Left kidney (tissue), 2 donors: ENCODE data around the gene DUSP10. TPM values are rescaled to one million over a fixed set of nuclear protein-coding genes. Genes with fewer than 3 reads are reported as not detected.
A peak's percentile ranks its signal among the peaks of the same experiment; 100 is the strongest.

ENCODE experiments used
- DNase-seq: peaks from one replicate; pipeline ENCODE4 v3.0.0-alpha.2; 2013
- polyA plus RNA-seq: library from polyadenylated mRNA; unstranded; fragments of 120-200 nt; gene quantifications from one replicate; pipeline ENCODE4 v1.2.1, GENCODE V29; 2013; ENCODE audit not compliant: insufficient read length

Gene DUSP10
- polyA plus RNA-seq, 1 donor, result 4.7 TPM

DNA sequence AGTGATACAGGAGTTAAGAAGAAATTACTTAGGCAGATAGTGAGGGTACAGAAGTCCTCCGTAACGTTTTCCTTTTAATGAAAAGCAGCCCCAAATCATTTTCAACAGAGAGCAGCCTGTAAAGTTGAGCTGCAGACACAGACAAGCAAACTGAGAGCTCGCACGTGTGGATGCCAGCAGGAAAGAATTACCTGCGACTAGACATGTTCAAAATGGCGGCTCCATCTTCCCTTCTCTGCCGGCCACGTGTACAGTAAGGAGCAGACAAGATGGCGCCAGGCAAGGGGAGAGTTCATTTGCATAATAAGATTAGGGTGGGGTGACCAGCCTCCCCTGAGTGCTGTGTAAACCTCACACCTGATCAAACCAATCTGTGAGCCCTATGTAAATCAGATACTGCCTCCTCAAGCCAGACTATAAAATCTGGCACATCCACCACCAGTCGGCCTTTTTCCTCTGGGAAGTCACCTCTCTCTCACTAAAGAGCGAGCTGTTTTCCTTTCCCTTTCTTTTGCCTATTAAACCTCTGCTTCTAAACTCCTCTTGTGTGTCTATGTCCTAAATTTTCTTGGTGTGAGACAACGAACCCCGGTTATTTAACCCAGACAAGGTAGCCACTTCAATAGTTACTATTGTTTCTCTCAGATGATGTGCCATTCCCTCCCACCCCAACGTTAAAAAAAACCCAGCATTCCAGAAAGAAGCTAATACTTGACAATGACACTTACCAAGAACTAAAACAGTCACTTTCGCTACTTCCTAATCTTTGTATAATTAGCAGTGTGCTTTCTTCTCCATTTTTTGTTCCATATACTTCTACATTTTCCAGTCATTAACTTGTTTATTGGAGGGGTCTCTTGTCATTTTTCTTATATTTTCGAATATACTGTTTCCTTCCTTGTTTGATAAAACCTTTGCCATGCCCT is 27.4 kb downstream of the DUSP10 start:
- no peak for DNase-seq

DNA sequence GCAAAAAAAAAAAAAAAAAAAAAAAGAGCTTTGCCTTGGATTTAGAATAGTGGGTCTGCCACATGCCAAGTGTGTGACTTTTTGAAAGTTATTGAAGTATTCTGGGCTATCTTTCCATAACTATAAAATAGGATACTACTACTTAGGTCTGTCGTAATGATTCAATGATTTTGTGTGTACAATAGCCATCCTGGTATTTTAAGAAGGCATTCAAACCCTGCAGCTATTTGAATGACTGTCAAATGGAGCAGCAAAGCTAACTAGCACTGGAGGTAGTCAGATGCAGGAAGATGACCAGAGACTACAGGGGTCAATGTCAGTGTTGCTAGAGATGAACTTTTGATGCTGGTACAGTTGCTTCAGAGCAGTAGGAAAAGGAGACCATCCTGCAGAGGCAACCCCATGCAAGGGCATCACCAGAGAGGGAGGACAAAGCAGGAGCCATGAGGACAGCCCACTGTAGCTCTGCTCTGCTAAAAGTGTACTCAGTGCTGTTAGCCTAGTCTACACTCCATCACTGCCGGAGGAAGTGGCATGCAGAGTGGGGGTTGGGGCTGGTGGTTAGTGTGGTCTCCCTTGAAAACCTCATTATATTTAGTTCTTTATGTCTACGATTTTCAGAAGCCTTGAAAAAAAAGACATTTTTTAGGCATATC is 29.0 kb downstream of the DUSP10 start:
- DNase-seq, result no peak

DNA sequence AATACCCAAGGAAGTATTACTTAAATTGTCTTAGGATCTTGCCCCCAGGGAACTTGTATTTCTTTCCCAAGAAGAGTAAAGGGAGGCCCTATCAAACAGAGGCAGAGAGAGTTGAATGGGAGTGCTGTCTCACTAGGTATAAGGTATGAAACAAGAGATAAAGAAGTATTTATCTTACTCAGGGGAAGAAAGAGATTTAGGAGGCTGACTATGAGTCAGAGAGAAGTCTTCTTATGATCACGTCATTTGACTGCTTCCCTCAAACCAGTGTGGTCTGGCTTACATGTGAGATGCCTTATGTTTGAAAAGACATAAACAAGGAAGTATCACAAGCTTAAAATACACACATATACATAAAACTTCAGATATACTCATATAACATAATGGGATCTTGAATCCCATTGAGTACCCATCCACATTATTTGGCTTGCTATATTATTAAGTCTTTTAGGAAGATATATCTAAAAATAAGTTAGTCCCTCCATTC is 29.6 kb downstream of the DUSP10 start:
- no peak for DNase-seq

DNA sequence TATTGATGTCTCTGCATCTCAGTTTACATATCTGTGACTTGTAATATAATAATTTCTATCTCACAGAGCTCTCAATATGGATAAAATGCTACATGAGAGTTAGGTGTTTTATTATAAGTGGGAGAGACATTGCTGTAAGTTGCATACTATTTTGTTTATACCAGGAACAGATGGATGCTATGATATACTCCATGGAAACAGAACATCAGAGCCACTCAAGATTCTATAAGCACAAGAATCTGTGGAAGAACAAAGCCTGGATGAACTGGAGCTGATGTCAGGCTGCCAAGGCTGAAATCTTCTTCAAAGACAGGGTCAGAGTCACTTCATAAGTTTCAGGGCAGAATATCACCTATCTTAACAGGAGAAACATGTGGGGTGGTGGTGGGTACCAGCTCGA is 30.2 kb downstream of the DUSP10 start:
- no peak for DNase-seq

DNA sequence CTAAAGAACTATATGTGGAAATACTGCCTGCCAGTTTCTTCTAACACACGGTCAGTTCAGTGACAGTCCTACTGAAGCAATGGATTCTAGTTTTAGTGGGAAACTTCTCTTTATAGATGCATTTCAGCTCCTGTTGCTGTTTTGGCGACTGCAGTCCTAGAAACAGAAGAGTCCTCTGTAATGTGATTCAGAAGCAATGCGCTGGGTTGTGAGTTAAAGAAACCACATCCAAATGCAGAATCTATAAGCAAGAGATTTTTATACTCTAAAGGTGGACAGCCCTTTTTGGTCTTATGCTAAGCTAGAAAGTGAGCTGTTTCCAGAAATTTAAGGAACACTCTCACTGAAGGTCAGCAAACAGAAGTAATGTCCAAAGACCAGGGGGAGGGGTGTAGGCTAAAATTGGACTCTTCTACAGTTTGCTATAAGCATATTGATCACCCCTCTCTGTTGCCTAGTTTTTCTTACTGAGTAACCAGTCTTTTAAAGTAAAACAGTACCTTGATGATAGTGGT is 30.8 kb downstream of the DUSP10 start:
- no peak for DNase-seq

DNA sequence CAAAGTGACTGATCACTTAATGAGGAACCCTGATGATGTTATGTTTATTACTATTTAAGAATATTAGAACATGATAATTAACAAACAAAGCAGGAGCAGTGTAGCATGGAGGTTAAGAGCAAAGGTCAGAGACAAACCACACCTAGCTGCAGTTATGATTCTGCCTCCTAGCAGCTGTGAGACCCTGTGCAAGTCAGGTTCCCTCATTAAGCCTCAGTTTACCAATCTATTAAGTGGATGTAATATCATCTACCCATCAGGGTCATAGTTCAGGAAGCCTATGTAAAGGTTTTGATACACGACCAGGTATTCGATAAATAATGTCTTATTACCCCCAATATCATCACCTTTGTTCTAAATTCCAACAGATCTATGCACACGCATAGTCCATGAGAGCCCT is 32.0 kb downstream of the DUSP10 start:
- no peak for DNase-seq

DNA sequence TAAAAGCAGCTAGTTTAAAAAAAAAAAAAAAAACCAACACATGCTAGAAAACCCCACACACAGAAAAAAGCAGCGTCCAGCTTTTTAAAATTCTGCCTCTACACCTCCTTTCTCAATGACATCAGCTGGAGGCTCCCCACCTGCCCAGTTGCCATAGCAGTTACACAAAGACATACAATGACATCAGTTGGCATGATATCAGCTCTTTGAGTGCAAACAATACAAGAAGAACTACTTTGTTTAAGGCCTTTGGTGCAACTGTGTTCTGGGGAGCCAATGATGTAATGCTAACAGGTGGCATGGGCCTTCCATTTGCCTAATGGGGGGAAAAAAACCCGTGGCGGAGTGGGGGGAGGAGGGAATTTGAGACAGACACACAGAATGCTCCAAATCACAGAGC is 32.9 kb downstream of the DUSP10 start:
- DNase-seq, result peak; percentile 42

DNA sequence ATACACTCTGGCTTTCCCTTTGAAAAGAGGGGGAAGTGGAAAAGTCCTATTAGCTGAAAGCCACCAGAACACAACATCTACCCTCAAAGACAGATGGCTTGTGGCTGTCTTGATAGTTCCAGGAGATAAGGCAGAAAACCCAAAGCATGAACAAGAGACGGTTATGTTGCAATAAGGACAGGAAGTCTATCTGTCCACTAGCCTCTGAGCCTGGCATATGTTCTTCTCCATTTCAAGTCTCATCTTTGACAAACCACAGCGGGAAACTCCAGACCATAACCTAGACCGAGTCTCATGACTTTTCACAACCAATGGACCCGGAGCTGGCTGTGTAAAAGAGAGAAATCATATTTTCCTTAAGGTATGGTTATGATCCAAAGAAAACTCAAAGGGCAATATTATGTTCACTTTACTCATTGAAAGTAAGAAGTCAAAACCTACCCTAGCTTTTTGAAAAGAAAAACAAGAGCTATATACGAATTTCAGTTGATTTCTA is 33.8 kb downstream of the DUSP10 start:
- no peak for DNase-seq

DNA sequence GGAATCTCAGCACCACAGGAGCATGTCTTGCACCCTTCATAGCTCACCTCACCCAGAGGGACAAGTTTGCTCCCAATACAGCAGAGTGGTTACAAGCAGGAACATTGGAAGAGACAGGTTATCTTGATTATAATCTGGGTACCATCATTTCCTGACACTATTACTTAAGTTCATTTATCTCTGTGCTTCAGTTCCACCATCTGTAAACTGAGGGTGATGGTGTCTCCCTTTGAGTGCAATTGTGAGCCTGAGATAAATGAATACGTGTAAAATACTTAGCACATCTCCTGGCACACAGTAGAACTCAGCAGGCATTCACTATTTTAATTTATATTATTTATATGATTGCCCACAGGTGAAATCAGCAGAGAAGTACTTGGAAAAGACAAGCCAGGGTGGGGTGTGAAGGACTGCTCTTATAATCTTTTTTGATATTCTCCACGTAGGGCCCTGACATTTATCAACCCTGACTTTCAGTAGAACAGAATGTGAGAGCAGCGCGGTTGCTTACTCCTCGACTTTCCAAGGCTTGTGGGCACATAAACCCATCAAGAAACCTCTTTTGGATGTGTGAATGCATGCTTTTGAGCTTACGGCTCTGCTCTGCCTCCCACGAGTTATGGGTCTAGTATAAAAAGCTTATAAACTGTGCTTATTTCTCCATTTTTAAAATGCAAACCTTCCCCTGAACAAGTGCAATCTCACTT is 34.9 kb downstream of the DUSP10 start:
- no peak for DNase-seq

DNA sequence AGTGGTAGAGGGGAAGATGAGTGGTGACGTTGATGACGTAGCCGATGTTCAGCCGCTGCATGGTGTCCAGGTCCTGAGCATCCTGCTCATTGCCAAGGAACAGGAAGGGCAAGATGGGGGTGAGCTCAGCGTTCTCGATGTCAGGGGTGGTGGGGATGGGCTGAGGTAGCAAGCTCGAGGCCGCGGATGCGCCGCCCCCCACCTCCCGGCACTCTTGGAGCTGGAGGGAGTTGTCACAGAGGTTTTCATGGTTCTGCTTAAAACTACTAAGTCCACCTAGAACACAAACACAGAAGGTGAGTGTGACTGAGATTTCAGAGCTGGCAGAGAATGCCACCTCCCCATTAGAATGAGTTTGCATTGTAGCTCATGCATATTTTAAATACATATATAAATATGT is 35.7 kb downstream of the DUSP10 start:
- no peak for DNase-seq

DNA sequence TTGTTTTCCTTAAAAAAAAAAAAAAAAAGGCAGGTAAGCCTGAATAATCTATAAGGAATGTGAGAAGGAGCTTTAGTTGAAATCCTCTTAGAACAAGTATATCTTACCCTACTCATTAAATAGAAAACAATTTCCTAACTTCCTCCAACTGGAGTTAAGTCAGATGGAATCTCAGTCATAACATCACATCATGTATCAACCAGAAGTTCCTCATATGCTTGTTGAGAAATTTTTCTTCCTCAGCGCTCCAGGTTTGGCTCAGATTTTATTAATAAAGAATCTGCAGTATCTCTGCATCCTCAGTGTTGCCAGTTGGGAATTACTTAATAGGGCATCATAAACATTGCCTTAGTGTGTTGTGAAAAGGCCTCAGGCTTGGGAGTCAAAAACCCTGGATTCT is 37.6 kb downstream of the DUSP10 start:
- no peak for DNase-seq

DNA sequence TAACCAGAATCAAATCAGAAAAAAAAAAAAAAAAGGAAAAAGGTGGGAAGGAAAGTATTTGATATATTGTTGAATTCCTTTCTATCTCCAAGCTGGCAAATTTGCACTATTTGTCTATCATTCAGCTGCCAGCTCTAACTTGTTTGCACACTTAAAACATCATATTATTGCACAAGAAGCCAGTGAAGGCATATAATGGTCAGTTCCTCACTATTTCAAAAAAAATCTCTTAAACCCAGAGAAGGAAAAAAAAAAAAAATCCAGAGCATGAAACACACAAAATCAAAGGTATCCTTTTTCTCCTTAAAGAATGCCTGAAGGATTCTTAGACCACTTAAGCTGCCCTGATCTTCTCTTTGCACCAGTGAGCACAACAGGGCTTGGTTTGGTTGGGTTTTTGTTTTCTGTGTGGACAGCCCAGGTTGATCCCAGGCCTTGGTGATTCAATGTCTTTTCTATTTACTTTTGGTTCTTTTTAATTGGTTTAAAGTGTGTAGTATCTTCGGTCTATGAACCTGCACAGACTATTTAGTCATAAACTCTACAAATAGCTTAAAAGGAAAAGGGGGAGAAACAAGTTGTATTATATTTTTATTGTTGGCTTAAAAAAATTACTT is 40.2 kb downstream of the DUSP10 start:
- DNase-seq, result no peak

DNA sequence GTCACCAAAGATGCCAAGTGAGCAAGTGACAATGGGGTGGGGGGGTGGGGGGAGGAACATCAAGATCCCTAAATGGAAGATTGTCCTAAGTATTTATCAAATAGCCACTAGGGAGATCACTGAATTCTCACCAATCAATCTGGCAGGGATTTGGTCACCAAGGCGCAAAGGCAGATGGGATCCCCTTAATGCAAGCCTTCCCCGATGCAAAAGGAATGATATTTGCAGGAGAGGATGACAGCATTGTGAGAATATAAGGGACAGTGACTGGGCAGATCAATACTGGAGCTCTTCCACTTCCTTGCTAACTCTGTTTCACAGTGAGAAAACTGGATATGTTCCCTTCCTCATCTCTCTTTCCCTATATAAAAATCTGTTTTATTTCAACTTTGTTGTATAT is 40.9 kb downstream of the DUSP10 start:
- no peak for DNase-seq

DNA sequence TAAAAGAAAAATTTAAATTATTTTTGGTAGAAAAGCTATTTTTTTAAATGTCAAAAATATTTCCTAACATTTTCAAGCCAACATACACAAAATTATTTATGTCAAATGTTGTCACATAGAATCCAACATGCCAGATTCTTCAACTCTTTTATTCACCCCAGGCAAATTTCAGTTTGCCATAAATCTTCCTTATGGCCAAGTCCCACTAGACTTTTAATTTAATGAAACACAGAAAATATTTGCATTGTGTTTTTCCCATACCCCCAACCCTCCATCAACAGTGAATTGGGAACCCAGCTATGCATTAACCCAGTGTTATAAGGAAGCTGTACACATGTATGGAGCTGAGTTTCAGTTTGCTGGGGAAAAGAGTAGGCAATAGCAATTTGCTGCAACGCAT is 41.4 kb downstream of the DUSP10 start:
- no peak for DNase-seq

DNA sequence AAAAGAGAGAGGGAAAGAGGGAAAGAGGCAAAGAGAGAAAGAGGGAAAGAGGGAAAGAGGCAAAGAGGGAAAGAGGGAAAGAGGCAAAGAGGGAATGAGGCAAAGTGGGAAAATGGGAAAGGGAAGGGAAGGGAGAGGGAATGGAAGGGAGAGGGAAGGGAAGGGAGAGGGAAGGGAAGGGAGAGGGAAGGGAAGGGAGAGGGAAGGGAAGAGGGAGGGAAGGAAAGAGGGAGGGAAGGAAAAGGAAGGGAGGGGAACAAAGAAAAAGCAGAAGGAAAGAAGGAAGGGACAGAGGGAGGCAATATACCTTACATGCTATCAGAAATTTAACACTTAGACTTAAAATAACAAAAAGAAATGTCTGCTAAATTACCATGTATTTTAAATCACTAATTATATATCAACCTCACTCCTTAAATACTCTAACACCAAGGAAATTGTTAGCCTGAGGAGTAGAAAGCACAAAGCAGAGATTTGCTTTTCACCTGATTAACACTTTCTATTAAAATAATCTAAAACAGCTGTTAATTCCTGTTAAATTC is 41.8 kb downstream of the DUSP10 start:
- DNase-seq, result no peak

DNA sequence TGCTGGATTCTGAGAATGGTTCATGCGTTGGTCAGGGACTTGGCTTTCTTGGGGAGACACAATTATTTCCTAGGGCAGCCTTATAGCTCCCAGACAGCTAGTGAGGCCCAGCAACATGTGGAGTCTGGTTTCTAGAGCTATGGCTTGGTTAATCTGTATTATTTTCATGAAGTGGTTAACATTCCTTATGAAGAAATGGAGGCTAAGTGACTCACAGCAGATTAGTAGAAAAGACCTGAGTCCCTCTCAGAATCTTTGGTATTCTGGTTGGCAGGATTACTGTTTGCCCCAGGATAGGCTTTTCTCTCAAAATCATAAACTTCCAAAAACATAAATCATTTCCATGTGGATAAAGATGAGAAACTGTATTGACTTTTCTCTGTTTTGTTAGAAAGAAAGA is 42.3 kb downstream of the DUSP10 start:
- no peak for DNase-seq

DNA sequence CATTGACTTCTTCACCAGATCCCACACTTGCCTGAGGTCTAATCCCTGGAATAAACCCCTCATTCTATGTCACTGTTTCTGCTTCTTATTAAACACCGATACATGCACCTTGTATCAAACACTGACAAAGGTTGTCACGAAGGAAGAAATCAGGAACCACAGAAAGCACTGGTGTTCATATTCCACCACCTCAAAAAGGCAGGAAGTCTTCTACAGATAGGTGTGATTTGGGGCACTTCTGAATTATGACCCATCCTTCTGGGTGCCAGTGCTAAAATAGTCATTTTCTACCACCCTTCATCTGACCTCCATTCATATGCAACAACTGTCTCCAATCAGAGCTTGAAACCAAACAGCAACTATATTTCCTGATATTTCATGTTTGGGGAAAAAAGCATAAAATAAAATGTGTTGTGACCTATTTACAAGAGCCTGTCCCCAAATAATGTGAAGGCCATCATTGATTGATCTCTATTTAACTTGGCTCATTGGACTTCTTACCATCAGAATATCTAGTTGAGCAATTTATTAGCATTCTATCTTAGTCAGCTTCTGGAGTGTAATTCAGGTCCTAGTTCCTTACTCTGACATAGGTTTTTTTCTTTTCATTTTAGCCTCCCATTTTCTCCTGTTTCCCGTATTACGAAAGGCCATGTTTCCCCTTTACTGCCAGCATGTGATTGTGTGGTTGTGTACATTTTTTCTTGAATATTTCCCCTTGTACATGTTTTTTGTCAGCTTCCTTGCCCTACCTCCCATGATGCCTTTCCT is 43.1 kb downstream of the DUSP10 start:
- no peak for DNase-seq

DNA sequence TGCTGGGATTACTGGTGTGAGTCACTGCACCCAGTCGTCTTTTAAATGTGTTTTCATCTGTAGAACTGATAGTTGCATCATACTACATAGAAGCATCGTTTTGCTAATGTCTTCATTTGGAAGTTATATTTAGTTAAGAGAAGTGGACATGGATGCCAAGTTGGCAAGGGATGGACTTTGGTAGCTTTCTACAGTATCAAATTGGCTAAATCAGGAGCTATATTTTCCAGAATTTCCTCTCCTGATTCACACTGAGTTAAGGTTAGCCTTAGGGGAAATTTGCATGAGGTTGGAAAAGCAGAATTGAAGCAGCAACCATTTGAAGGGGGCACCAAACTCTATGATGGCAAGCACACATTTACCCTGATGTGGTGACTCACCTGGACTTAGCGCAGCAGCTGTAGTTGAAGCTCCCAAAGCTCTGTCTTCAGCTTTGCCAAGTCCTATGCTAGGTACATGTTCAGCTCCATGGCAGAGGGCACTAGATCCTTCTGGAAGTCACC is 43.9 kb downstream of the DUSP10 start:
- no peak for DNase-seq

DNA sequence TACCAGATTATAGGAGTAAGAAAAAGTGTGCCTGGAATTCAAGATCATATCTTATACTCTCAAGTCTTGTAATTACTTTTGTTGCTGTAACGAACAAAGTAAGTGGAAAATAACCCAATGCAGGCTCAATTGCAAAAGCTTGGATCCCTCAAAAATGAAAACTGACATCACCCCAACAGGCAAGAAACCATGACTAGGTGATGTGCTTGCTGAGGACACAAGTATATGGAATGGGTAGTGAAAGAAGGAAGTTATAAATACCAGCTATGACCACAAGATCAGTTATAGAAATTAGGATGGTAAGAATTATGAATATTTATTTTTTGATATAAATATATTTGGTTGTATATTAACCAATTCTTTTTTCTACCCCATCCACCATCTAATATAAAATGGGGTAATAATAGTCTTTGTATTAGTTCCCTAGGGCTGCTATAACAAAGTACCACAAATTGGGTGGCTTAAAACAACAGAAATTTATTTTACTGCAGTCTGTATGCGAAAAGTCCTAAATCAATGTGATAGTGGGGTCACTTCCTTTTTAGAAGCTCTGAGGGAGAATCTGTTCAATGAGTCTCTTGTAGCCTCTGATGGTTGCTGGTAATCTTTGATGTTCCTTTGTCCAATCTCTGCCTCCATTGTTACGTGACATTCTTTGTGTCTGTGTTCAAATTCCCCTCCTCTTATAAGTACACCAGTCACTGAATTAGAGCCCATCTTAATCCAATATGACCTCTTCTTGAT is 45.0 kb downstream of the DUSP10 start:
- no peak for DNase-seq

DNA sequence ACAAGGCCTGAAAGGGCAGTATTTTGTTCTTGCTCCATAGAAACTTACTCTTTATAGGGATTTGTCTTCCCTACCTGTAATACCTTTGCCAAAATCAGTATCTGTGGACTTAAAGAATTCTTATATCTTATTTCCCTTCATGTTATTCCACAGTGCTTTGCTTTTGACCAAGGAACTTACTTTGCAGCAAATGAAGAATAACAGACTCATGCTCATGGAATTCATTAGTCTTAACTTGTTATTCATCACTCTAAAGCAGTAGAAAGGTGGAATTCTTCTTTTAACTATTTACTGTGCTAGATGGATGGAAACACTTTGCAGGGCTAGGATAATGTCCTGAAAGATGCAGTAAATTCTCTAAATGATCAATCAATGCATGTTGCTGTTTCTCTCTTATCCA is 45.9 kb downstream of the DUSP10 start:
- DNase-seq, result no peak
